GM10266 (cell line): ENCODE results near the gene RERE.

Experiments used
- DNase-seq: peaks from one replicate; pipeline ENCODE4 v3.0.0; 2012; ENCODE audit errors: extremely low spot score
- CTCF ChIP-seq: IDR thresholded peaks from 2 replicates; pipeline ENCODE4 v1.5.1; 2012; ENCODE audit warnings: mild to moderate bottlenecking, low read depth; ENCODE audit not compliant: control insufficient read depth, insufficient read depth; ENCODE audit errors: missing control alignments

The RERE gene

DNA sequence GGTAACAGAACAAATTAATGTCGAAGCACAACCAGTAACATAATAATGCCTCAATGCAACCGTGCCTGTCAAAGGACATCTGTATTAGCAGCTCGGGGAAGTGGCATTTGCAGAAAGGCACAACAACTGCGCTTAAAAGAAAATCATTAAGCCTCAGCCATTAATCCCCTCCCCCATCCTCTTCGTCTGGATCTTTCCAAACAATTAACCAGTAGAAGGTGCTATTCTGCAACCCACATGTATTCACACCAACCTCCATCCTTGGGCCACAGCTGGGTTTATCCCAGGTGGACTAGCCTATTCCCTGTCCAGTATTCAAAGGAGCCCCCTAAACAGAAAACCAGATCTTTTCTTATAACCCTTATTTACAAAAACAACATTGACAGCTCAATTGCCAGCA is 2.6 kb downstream of the RERE start:
- peak; percentile 39 for TF ChIP-seq CTCF
- DNase-seq, result no peak

- DNase-seq, result no peak
These were observed 3.4 kb downstream of the RERE start for GRCh38 chr1:8813991-8814390.

DNA sequence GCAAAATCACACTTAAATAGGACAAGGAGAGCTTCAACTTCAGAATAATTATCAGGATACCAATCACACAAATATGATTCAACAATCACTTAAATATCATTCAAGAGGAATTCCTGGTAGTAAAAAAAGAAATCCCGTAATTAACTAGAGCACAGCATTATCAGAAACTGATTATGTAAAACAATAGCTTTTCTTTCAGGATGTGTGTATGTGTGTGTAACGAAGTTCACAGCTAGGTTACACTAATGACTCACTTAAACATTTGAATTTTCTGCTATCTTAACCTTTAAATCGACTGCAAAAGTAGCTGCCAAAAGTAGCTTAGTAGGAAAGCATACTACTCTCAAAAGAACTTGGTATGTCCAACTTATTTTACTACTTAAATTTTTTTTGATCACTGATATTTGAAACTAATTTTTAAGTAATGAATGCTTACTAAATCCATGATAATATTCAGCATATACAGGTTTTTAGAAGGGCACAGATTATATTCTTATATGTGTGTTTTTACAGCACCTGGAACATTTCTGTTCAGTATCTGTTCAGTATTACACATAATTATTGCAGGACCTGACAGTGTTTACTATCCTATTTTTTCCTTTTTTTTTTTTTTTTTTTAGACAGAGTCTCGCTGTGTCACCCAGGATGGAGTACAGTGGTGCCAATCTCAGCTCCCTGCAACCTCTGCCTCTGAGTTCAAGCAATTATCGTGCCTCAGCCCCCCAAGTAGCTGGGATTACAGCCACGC is 4.2 kb downstream of the RERE start:
- TF ChIP-seq CTCF, result no peak
- DNase-seq, result no peak

More at GRCh38 chr1:8813991-8814390, 3.4 kb downstream of the RERE start:
- TF ChIP-seq CTCF, result no peak

GRCh38 chr1:8812081-8812480 is 5.4 kb downstream of the RERE start:
- TF ChIP-seq CTCF, result no peak
- no peak for DNase-seq

DNA sequence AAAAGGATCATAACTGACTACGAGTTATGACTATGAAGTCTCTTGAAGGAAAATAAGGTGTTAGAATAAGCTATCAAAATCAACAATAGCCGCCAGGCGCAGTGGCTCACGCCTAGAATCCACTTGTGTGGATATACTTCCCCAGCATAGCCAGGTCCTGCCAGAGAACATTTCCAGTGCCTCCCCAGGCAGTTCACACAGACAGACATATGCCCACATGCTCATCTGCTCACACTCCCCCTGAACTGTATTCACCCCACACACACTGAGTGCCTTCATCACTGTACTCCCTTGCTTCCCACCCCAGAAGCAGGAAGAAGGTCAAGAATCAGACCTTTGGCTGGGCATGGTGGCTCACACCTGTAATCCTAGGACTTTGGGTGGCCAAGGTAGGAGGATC is 6.5 kb downstream of the RERE start:
- TF ChIP-seq CTCF, result no peak
- no peak for DNase-seq

DNA sequence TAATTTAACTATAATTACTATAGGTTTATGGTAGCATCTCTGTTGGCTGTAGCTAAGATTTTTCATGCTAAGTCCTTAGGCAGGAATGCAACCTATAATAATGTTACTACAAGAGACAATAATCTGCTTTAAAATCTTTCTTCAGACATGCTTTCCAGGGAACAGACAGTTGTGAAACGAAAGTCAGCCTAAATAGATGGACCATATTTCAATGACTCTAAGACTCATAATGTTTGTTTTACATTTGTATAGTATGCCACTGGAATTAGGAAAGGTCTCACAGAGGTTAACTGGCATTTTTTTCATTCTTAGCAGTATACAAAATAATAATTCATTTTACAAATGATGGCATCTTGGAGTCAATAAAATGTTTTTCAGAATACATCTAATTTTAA is 8.1 kb downstream of the RERE start:
- no peak for DNase-seq
- TF ChIP-seq CTCF, result no peak

DNA sequence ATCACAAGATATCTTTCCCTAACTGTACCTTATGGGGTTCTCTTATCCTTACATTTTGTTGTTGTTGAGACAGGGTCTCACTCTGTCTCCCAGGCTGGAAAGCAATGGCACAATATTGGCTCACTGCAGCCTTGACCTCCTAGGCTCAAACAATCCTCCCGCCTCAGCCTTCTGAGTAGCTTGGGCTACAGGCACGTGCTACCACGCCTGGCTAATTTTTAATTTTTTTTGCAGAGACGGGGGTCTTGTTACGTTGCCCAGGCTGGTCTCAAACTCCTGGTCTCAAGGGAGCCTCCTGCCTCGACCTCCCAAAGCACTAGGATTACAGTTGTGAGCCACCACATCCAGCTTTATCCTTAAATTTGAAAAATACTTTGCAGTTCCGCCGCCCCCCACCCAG is 10.4 kb downstream of the RERE start:
- no peak for DNase-seq
- TF ChIP-seq CTCF, result no peak
